Activated CD4-positive, alpha-beta T cell treated with anti-CD3 and anti-CD28 coated beads, Interleukin-2, amount 10 ng/mL, durations not matched to agents 7 days and 5 days (primary cell): ENCODE measurements around the gene AKAP9. TPM values are rescaled to one million over a fixed set of nuclear protein-coding genes. Genes with fewer than 3 reads are reported as not detected.

Experiments used
- total RNA-seq, 2 experiments: library from RNA; stranded (reverse); gene quantifications; one replicate each; pipeline ENCODE4 v1.2.3, GENCODE V29; 2021

The AKAP9 gene
- total RNA-seq, 2 experiments from 2014 or later: 39.3 to 43.7 TPM

Other genes starting within 250 kb of the AKAP9 start
- gene MTERF1, start 60.2 kb upstream of the AKAP9 start, total RNA-seq: 10 to 100 TPM; 15.9 to 18.4 TPM
- 10 to 100 TPM; 27.4 to 30.6 TPM for gene CYP51A1, start 193.6 kb downstream of the AKAP9 start, total RNA-seq
- gene LRRD1, start 238.3 kb downstream of the AKAP9 start, total RNA-seq: not detected